Breast epithelium (tissue), 4 donors: ENCODE results near the gene RGS9. TPM values are rescaled to one million over a fixed set of nuclear protein-coding genes. Genes with fewer than 3 reads are reported as not detected.
"Not testable (repeated sequence)": the region's sequence is repeated elsewhere in the genome, so short reads cannot be mapped to it uniquely, and the experiment has no call there.

ENCODE experiments used
- DNase-seq, 2 donors: peaks; one replicate each; pipeline ENCODE4 v3.0.0-alpha.2; 2019; ENCODE audit warnings: low spot score in 2 of 2
- H3K27ac ChIP-seq, 2 donors: fragments of 200-600 bp; sonication (generic) in 1 of 2; one replicate each; pipeline ENCODE4 v1.5.1; 2016 to 2019; ENCODE audit warnings: mild to moderate bottlenecking in 1 of 2
- H3K27me3 ChIP-seq, 2 donors: fragments of 200-600 bp; sonication (generic) in 1 of 2; one replicate each; pipeline versions ENCODE4 v1.5.1 to v1.6.0; 2017 to 2019; ENCODE audit warnings: control low read depth in 1 of 2, mild to moderate bottlenecking in 1 of 2
- H3K36me3 ChIP-seq: fragments of 200-600 bp; one replicate; pipeline ENCODE4 v1.5.1; 2019
- H3K4me1 ChIP-seq, 2 donors: fragments of 200-600 bp; sonication (generic); one replicate each; pipeline ENCODE4 v1.5.1; 2016 to 2019; ENCODE audit warnings: control low read depth in 1 of 2
- H3K4me3 ChIP-seq, 3 donors: fragments of 200-600 bp; sonication (generic); 1 replicate in 2 of 3; 2 replicates in 1 of 3; pipeline ENCODE4 v1.5.1; 2016 to 2019; ENCODE audit warnings: mild to moderate bottlenecking in 3 of 3, moderate library complexity in 2 of 3
- H3K9me3 ChIP-seq, 2 donors: fragments of 200-600 bp; sonication (generic) in 1 of 2; one replicate each; pipeline ENCODE4 v1.5.1; 2016 to 2019; ENCODE audit warnings: control low read depth in 1 of 2
- POLR2A ChIP-seq: fragments of 450-650 bp; IDR thresholded peaks from one replicate; pipeline ENCODE4 v1.6.1; 2016; ENCODE audit warnings: antibody characterized with exemption, mild to moderate bottlenecking, moderate library complexity
- POLR2AphosphoS5 ChIP-seq, 3 donors: sonication (generic); formaldehyde crosslinking; IDR thresholded peaks; one replicate each; pipeline ENCODE4 v1.6.1; 2017; ENCODE audit warnings: antibody characterized with exemption in 3 of 3
- intact Hi-C: fragments of 100-400 bp; cut with DNase I; formaldehyde crosslinking; loops from one replicate; pipeline ENCODE4 v1.15.1; 2023; ENCODE audit warnings: low total_unique reads
- total RNA-seq, 3 donors: library from RNA; depleted of rRNA; stranded (reverse); fragments of >200 nt; gene quantifications; one replicate each; pipeline ENCODE4 v1.1.0, GENCODE V29; 2016
- TF ChIP-seq, protein P1 (sequence below), 3 donors: fragments of 450-650 bp; IDR thresholded peaks; one replicate each; pipeline ENCODE4 v1.5.1; 2016 to 2017; ENCODE audit warnings: antibody characterized with exemption in 3 of 3, mild to moderate bottlenecking in 3 of 3, moderate library complexity in 3 of 3

Gene RGS9
- total RNA-seq, 3 donors from 2014 or later = 1.6 to 6.9 (median 5.0) TPM

DNA sequence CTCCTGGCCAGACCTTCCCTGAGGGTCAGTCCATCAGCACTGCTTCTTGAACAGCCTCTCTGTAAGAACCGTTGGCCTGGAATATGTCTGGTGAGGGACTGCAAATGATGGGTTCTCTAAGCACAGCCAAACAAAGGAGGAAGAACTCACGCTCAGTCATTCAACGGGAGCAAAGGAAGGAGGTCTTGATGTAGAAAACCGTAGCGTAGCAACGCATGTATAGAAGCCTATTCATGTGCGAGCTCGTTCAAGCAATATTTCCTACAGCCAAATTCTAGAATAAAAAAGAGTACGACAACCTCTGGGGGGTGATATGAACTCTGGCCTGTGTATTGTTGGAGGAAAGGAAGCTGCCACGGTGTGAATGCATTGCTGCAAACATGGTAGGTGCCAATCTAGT, 64.2 kb downstream of the RGS9 start:
- H3K9me3 ChIP-seq = no peaks in the 10 kb centered on the region
- no peak for TF ChIP-seq POLR2AphosphoS5 (IDR thresholded peaks at IDR 0.05)
- no peak for TF ChIP-seq POLR2A
- TF ChIP-seq, protein P1, sequence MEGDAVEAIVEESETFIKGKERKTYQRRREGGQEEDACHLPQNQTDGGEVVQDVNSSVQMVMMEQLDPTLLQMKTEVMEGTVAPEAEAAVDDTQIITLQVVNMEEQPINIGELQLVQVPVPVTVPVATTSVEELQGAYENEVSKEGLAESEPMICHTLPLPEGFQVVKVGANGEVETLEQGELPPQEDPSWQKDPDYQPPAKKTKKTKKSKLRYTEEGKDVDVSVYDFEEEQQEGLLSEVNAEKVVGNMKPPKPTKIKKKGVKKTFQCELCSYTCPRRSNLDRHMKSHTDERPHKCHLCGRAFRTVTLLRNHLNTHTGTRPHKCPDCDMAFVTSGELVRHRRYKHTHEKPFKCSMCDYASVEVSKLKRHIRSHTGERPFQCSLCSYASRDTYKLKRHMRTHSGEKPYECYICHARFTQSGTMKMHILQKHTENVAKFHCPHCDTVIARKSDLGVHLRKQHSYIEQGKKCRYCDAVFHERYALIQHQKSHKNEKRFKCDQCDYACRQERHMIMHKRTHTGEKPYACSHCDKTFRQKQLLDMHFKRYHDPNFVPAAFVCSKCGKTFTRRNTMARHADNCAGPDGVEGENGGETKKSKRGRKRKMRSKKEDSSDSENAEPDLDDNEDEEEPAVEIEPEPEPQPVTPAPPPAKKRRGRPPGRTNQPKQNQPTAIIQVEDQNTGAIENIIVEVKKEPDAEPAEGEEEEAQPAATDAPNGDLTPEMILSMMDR (IDR thresholded peaks at IDR 0.05) = no peak
- no peak overlapping the region for H3K4me3 ChIP-seq
- no peak overlapping the region for H3K27ac ChIP-seq
- no peaks in the 10 kb centered on the region for H3K4me1 ChIP-seq
- DNase-seq = no peak
- intact Hi-C loops = no loop called here
- no peaks in the 10 kb centered on the region for H3K36me3 ChIP-seq
- H3K27me3 ChIP-seq = no peaks in the 10 kb centered on the region

DNA sequence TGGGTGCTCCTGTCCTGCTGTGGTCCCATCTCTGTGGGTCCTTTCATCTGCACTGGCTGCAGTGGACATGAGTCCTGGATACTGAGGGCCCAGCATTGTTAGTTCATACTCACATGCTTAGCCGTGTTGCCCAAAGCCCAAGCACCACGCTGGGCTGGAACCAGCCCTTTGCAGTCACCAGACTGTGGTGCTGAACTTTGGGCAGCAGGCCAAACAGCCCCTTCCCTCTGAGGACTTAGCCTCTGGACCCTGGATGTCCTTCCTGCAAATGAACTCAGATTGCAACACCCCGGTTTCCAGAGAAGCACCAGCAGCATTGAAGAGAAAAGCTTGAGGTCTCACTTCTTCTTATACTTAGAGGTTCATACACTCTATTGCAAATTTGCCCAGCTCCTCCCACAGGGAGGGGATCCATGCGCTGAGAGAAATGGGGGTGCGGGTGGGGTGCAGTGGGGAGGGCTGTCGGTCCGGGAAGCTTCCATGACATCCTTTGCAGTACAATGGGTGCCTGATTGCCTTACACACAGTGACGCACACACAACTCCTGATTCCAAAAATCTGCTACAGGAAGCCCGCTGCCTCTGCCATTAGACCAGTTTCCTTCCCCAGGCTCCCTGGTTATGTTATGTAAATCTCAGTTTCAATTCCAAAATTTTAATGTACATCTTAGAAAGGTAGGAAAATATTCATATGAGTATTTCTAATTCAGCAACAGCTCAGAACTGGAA, 65.8 kb downstream of the RGS9 start:
- no peaks in the 10 kb centered on the region for H3K4me1 ChIP-seq
- no peaks in the 10 kb centered on the region for H3K9me3 ChIP-seq
- no peaks in the 10 kb centered on the region for H3K36me3 ChIP-seq
- no peaks in the 10 kb centered on the region for H3K27me3 ChIP-seq
- no peak for TF ChIP-seq POLR2AphosphoS5 (IDR thresholded peaks at IDR 0.05)
- TF ChIP-seq, protein P1 (IDR thresholded peaks at IDR 0.05) = no peak
- TF ChIP-seq POLR2A = no peak
- intact Hi-C loops = no loop called here
- no peak overlapping the region for H3K4me3 ChIP-seq
- no peak for DNase-seq
- H3K27ac ChIP-seq = no peak overlapping the region

DNA sequence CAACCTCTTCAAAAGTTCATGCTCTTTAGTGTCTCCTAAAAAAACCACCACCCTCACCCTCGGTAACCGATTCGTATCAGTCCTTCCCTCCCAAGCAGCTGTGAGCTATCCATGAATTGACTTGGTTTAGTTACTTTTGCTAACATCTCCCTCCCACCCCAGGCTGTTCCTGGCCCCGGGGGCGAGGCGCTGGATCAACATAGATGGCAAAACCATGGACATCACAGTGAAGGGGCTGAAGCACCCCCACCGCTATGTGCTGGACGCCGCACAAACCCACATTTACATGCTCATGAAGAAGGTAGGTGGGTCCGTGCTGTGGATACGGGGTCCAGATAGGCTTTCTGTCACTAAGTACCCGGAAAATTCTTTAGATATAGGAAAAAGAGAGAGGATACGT, 66.8 kb downstream of the RGS9 start:
- no peak for DNase-seq
- Histone ChIP-seq H3K4me1 (no peaks in the 10 kb centered on the region), H3K27me3 (no peaks in the 10 kb centered on the region), H3K36me3 (no peaks in the 10 kb centered on the region), H3K9me3 (no peaks in the 10 kb centered on the region), H3K4me3 (no peak overlapping the region), H3K27ac (no peak overlapping the region)
- TF ChIP-seq POLR2A (no peak), POLR2AphosphoS5 (IDR thresholded peaks at IDR 0.05) (no peak)
- TF ChIP-seq, protein P1 (IDR thresholded peaks at IDR 0.05) = no peak
- intact Hi-C loops = no loop called here

DNA sequence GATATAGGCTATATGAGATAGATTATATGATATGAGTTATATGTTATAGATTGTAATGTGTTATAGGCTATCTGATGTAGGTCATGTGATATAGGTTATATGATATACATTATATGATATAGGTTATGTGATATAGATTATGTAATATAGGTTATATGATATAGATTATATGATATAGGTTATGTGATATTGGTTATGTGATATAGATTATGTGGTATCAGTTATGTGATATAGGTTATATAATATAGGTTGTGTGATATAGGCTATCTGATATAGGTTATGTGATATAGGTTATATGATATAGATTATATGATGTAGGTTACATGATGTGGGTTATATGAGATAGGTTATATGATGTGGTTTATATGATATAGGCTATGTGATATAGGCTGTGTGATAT, 68.5 kb downstream of the RGS9 start:
- no peak for DNase-seq
- Histone ChIP-seq H3K9me3 (no peaks in the 10 kb centered on the region), H3K27ac (no peak overlapping the region), H3K27me3 (no peaks in the 10 kb centered on the region), H3K4me1 (no peaks in the 10 kb centered on the region), H3K4me3 (no peak overlapping the region), H3K36me3 (no peaks in the 10 kb centered on the region)
- TF ChIP-seq, protein P1 (IDR thresholded peaks at IDR 0.05) = no peak
- TF ChIP-seq POLR2AphosphoS5 (IDR thresholded peaks at IDR 0.05) (no peak), POLR2A (no peak)
- intact Hi-C loops = no loop called here

DNA sequence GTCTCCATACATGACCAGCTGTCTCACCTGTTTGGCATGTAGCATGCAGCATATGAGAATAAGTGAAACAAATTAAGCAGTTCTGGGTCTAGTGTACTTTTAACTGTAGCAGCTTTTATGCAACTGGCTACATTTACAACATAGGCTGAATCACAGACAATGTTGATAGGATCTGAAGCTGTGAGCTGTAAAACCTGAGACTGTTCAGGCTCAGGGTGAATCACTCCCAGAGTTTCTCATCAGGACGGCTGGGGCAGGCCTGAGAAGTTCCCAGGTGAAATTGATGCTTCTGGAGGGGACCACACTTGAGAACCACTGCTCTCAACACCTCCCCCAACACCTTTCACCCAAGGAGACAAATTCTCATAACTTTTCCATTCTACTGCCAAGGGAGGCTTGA, 70.3 kb downstream of the RGS9 start:
- H3K9me3 ChIP-seq, DNase-seq, H3K27ac ChIP-seq, H3K4me3 ChIP-seq, H3K36me3 ChIP-seq, intact Hi-C loops, H3K27me3 ChIP-seq, H3K4me1 ChIP-seq: not testable (repeated sequence)
